DND-41 (cell line): ENCODE measurements around the gene HYAL4.

Experiments used
- EZH2 ChIP-seq: IDR thresholded peaks from 3 replicates; pipeline ENCODE4 v1.6.1; 2012; ENCODE audit warnings: borderline replicate concordance, low read depth, mild to moderate bottlenecking, moderate library complexity, low read length, inconsistent platforms; ENCODE audit not compliant: severe bottlenecking
- TF ChIP-seq, protein P1 (sequence below): IDR thresholded peaks from 2 replicates; pipeline ENCODE4 v1.5.1; 2012; ENCODE audit warnings: borderline replicate concordance, low read length, moderate library complexity, mild to moderate bottlenecking; ENCODE audit not compliant: poor library complexity, severe bottlenecking; ENCODE audit errors: extremely low read depth

DNA sequence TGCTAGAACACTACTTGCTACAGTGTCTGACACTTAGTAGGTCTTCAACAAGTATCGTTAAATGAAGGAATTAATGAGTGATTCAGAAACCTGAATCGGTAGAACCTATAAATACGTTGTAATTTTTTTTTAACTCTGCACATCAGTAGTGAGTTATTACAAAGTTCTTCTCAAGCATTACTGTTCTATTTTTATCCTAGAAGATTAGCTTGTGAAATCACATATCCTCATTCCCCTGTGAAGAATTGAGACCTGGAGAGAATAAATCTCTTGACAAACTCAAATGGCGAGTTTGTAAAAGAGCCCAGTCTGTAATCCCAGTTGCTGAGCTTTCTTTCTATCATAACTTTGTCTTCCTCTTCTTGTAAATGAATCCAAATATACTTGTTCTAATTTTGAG, 34.7 kb downstream of the HYAL4 start:
- TF ChIP-seq, protein P1, sequence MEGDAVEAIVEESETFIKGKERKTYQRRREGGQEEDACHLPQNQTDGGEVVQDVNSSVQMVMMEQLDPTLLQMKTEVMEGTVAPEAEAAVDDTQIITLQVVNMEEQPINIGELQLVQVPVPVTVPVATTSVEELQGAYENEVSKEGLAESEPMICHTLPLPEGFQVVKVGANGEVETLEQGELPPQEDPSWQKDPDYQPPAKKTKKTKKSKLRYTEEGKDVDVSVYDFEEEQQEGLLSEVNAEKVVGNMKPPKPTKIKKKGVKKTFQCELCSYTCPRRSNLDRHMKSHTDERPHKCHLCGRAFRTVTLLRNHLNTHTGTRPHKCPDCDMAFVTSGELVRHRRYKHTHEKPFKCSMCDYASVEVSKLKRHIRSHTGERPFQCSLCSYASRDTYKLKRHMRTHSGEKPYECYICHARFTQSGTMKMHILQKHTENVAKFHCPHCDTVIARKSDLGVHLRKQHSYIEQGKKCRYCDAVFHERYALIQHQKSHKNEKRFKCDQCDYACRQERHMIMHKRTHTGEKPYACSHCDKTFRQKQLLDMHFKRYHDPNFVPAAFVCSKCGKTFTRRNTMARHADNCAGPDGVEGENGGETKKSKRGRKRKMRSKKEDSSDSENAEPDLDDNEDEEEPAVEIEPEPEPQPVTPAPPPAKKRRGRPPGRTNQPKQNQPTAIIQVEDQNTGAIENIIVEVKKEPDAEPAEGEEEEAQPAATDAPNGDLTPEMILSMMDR = no peak
- no peak for TF ChIP-seq EZH2
